ENCODE results near the gene CIC.
"Not testable (repeated sequence)": the region's sequence is repeated elsewhere in the genome, so short reads cannot be mapped to it uniquely, and the experiment has no call there.

Gene CIC

DNA sequence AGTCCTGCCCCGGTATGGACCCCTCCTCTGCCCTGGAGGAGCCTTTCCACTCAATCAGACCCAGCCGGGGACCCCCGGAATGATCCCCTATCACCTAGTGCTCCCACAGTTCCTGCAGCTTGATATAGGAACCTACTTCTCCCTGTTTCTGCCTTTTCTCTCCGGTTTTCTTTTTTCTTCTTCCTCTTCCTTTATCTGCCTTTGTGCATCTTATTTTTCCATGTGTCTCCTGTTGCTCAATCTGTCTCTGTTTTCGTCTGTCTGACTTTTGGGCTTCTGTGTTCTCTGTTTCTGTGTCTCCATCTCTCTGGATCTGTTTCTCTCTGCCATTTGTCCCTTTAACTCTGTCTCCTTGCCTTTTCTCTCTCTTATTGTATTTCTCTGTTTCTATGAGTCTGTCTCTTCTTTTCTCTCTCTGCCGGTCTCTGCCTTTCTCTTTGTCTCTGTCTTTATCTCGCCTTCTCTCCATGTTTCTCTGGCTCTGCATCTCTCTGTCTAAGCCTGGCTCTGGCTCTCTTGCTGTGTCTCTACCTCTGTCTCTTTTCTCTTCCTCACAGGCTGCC is 66.4 kb downstream of the CIC start:
- Histone ChIP-seq H3K36me3 (ENCODE audit: insufficient read depth, low read length) (peaks cover 3% of the 10 kb centered on the region), H3K4me1 (ENCODE audit: control insufficient read depth, insufficient read depth, low read length) (no peaks in the 10 kb centered on the region), H3K4me3 (ENCODE audit: low read length) (no peak overlapping the region), H3K27me3 (ENCODE audit: control insufficient read depth, insufficient read depth, low read length) (no peaks in the 10 kb centered on the region), H3K9me3 (replicated peaks; ENCODE audit: low read length) (no peaks in the 10 kb centered on the region), H3K4me2 (ENCODE audit: low read length) (no peak overlapping the region), H3K9ac (ENCODE audit: low read depth, low read length) (no peak overlapping the region)

DNA sequence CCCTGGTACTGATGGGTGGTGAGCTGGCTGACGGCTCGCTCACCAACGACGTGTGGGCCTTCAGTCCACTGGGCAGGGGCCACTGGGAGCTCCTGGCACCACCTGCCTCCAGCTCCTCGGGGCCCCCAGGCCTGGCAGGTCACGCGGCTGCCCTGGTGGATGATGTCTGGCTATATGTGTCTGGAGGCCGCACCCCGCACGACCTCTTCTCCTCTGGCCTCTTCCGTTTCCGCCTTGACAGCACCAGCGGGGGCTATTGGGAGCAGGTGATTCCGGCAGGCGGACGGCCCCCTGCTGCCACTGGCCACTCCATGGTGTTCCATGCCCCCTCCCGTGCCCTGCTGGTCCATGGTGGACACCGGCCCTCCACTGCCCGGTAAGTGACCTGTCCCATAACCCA is 66.9 kb downstream of the CIC start:
- Histone ChIP-seq H3K27me3 (ENCODE audit: control insufficient read depth, insufficient read depth, low read length) (no peaks in the 10 kb centered on the region), H3K4me1 (ENCODE audit: control insufficient read depth, insufficient read depth, low read length) (no peaks in the 10 kb centered on the region)

DNA sequence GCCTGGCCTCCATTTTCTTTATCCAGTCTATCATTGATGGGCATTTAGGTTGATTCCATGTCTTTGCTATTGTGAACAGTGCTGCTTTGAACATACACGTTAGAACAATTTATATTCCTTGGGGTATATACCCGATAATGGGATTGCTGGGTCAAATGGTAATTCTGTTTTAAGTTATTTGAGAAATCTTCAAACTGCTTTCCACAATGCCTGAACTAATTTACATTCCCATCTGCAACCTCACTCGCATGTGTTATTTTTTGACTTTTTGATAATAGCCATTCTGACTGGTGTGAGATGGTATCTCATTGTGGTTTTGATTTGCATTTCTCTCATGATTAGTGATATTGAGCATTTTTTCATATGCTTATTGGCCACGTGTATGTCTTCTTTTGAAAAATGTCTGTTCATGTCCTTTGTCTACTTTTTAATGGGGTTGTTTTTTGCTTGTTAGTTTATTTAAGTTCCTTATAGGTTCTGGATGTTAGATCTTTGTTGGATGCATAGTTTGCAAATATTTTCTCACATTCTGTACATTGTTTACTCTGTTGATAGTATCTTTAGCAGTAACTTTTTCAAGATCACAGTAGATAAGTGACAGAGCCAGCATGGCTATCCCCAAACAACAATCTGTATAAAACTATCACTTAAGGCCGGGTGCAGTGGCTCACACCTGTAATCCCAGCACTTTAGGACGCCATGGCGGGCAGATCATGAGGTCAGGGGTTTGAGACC is 70.2 kb downstream of the CIC start:
- H3K4me3 ChIP-seq (ENCODE audit: low read length); H3K4me2 ChIP-seq (ENCODE audit: low read length); H3K9me3 ChIP-seq (replicated peaks; ENCODE audit: low read length); H3K27me3 ChIP-seq (ENCODE audit: control insufficient read depth, insufficient read depth, low read length); H3K36me3 ChIP-seq (ENCODE audit: insufficient read depth, low read length); H3K9ac ChIP-seq (ENCODE audit: low read depth, low read length); H3K4me1 ChIP-seq (ENCODE audit: control insufficient read depth, insufficient read depth, low read length): not testable (repeated sequence)

More for the DNA sequence above, 66.9 kb downstream of the CIC start:
- H3K4me3 ChIP-seq (ENCODE audit: low read length): no peak overlapping the region
- no peak overlapping the region for H3K9ac ChIP-seq (ENCODE audit: low read depth, low read length)
- H3K9me3 ChIP-seq (replicated peaks; ENCODE audit: low read length): no peaks in the 10 kb centered on the region
- peaks cover 3% of the 10 kb centered on the region for H3K36me3 ChIP-seq (ENCODE audit: insufficient read depth, low read length)
- no peak overlapping the region for H3K4me2 ChIP-seq (ENCODE audit: low read length)

DNA sequence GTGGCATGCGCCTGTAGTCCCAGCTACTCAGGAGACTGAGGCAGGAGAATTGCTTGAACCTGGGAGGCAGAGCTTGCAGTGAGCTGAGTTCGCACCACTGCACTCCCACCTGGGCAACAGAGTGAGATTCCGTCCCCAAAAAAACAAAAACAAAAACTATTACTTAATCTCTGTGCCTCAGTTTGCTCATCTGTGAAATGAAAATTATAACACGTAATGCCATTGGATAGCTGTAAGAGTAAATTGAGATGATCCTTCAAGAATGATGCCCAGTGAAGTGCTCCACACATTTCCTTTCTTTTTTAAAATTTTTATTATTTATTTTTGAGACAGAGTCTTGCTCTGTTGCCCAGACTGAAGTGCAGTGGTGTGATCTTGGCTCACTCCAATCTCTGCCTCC is 70.9 kb downstream of the CIC start:
- not testable (repeated sequence) for H3K36me3 ChIP-seq (ENCODE audit: insufficient read depth, low read length)

DNA sequence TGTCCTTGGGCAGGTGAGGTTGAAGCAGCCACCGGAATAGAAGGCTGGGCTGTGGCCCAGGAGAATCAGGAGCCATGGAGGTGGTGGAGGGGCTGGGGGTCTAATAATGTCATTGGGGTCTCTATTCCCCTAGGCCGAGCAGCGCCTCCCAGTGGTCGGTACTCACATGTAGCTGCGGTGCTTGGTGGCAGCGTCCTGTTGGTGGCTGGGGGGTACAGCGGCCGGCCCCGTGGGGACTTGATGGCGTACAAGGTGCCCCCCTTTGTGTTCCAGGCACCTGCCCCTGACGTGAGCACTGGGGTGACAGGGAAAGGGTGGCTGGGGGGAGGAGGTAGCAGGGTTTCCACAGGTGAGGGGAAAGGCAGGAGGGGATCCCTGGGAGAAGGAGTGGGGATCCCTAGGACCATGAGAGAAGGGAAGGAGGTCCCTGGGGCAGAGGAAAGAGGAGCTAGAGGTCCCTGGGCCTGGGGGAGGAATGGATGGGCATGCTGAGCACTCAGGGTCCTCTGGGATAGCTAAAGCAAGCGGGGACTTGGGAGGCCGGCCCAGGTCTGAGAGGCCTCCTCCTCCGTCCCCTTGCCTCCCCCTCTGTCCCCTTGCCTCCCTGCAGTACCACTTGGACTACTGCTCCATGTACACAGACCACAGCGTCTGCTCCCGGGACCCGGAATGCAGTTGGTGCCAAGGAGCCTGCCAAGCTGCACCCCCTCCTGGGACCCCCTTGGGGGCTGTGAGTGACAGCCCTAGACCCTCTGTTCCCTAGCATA is 74.5 kb downstream of the CIC start:
- Histone ChIP-seq H3K4me2 (ENCODE audit: low read length) (no peak overlapping the region), H3K27me3 (ENCODE audit: control insufficient read depth, insufficient read depth, low read length) (no peaks in the 10 kb centered on the region), H3K9me3 (replicated peaks; ENCODE audit: low read length) (no peaks in the 10 kb centered on the region), H3K4me1 (ENCODE audit: control insufficient read depth, insufficient read depth, low read length) (peaks cover 3% of the 10 kb centered on the region), H3K9ac (ENCODE audit: low read depth, low read length) (no peak overlapping the region), H3K4me3 (ENCODE audit: low read length) (no peak overlapping the region), H3K36me3 (ENCODE audit: insufficient read depth, low read length) (peaks cover 11% of the 10 kb centered on the region)

More for the DNA sequence above, 70.9 kb downstream of the CIC start:
- H3K4me1 ChIP-seq (ENCODE audit: control insufficient read depth, insufficient read depth, low read length); H3K27me3 ChIP-seq (ENCODE audit: control insufficient read depth, insufficient read depth, low read length); H3K9ac ChIP-seq (ENCODE audit: low read depth, low read length); H3K4me2 ChIP-seq (ENCODE audit: low read length); H3K9me3 ChIP-seq (replicated peaks; ENCODE audit: low read length); H3K4me3 ChIP-seq (ENCODE audit: low read length): not testable (repeated sequence)

DNA sequence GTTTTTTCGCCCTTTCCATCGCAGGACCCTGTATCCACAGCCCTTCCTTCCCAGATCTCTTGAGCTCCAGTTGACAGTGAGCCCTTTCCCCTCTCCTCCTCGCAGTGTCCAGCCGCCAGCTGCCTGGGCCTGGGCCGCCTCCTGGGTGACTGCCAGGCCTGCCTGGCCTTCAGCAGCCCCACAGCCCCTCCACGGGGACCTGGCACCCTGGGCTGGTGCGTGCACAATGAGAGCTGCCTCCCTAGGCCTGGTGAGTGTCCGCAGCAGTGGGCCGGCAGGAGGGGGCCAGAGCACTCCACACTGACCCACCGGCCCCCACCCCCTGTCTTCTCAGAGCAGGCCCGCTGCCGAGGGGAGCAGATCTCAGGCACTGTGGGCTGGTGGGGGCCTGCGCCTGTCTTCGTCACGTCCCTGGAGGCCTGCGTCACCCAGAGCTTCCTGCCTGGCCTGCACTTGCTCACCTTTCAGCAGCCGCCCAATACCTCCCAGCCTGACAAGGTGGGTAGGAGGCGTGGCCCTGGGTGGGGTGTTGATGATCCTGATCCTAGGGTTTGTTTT is 75.4 kb downstream of the CIC start:
- no peak overlapping the region for H3K9ac ChIP-seq (ENCODE audit: low read depth, low read length)
- no peak overlapping the region for H3K4me3 ChIP-seq (ENCODE audit: low read length)
- H3K9me3 ChIP-seq (replicated peaks; ENCODE audit: low read length): no peaks in the 10 kb centered on the region
- H3K4me2 ChIP-seq (ENCODE audit: low read length): no peak overlapping the region
- H3K4me1 ChIP-seq (ENCODE audit: control insufficient read depth, insufficient read depth, low read length): peaks cover 3% of the 10 kb centered on the region
- H3K27me3 ChIP-seq (ENCODE audit: control insufficient read depth, insufficient read depth, low read length): no peaks in the 10 kb centered on the region
- H3K36me3 ChIP-seq (ENCODE audit: insufficient read depth, low read length): peaks cover 11% of the 10 kb centered on the region

Data from skeletal muscle satellite cell (primary cell).